ENCODE results near the gene HDAC1. TPM values are rescaled to one million over a fixed set of nuclear protein-coding genes. Genes with fewer than 3 reads are reported as not detected.

Gene HDAC1
- total RNA-seq, 4 donors from 2014 or later: 78.2 to 96.8 (median 85.0) TPM

DNA sequence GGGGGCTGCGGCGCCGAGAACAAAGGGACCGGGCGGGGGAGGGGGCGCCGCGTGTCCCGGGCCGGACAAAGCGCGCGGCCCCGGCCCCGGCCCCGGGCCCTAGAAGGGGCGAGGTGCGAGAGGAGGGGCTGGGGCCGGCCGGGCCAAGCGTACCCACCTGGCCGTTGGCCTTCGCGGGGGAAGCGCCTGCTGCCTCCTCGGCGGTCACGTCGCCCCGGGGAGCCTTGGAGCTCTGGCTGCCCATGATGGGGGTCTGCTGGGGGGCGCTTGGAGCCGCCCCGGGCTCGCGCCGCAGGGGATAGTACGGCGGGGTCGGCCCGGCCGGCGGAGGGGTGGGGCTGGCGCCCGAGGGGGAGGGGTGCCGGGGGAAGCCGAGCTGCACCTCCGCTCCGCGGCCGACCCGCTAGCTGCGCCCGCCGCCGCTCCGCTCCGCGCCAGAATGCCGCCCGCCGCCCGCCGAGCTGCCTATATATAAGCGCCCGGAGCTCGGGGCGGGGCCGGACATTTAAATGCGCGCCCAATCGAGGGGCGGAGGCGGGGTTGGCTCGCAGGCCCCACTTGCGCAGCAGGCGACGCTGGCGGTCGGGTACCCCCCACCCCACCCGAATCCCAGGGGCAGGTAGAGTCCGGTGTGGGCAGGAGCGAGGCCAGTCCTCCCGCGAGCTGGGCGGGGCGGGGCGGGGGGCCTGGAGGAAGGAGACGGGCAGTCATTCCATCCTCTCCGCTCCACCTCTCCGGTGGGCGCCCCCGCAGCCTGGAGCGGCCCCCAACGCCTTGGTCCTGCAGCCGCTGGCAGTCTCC is 44.1 kb downstream of the HDAC1 start, which contains the start of gene MARCKSL1:
Gene MARCKSL1, minus strand, starts transcription at position 444 of the 801 bp plus-strand sequence. Its CDS starts 200 bp downstream, at position 244.
- WGBS, 2 donors: no CpG with 5 or more reads among the region's 95 CpGs
- Histone ChIP-seq H3K4me3 (replicated peaks in 1 of 3) (peak within 1 kb of the TSS; percentile 18 to 81 (median 78)), H3K4me1 (peaks cover 43 to 51% of the 10 kb centered on the region in 2 donors), H3K27ac (peak within 1 kb of the TSS; percentile 85 to 90 (median 87)), H3K9me3 (no peaks in the 10 kb centered on the region), H3K36me3 (peaks cover 0 to 4% of the 10 kb centered on the region in 2 donors), H3K27me3 (no peaks in the 10 kb centered on the region)
- intact Hi-C loops (cut with DNase I): loop anchor here (10.0 kb wide), 1 partner anchor 101 kb away; no protein-coding TSS in a partner anchor
- DNase-seq: peak; percentile 83 to 88
- TF ChIP-seq, protein P1, sequence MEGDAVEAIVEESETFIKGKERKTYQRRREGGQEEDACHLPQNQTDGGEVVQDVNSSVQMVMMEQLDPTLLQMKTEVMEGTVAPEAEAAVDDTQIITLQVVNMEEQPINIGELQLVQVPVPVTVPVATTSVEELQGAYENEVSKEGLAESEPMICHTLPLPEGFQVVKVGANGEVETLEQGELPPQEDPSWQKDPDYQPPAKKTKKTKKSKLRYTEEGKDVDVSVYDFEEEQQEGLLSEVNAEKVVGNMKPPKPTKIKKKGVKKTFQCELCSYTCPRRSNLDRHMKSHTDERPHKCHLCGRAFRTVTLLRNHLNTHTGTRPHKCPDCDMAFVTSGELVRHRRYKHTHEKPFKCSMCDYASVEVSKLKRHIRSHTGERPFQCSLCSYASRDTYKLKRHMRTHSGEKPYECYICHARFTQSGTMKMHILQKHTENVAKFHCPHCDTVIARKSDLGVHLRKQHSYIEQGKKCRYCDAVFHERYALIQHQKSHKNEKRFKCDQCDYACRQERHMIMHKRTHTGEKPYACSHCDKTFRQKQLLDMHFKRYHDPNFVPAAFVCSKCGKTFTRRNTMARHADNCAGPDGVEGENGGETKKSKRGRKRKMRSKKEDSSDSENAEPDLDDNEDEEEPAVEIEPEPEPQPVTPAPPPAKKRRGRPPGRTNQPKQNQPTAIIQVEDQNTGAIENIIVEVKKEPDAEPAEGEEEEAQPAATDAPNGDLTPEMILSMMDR (IDR thresholded peaks at IDR 0.05): no peak
- TF ChIP-seq POLR2A (IDR thresholded peaks at IDR 0.05): peak; percentile 90 to 98

DNA sequence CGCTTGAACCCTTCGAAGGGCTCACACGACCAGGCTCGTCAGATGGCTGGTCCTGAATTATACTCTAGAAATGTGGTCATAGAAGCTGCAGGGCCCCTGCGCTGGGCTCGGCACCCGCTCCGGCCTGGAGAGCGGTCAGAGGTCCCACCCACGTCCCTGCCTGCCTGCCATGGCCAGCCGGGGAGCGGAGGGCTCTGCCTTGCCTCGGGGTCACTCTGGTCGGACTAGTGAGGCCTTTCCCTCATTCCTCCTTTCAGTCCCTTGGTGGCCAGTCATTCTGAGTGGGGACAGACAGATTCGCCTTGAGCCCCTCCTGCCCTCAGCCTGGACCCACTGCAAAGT is 44.7 kb downstream of the HDAC1 start:
- peaks cover 37 to 45% of the 10 kb centered on the region in 2 donors for H3K4me1 ChIP-seq
- H3K27me3 ChIP-seq: no peaks in the 10 kb centered on the region
- H3K4me3 ChIP-seq (replicated peaks in 1 of 3): peak overlapping the region in 1 of 3 donors; percentile 78
- H3K9me3 ChIP-seq: no peaks in the 10 kb centered on the region
- H3K36me3 ChIP-seq: peaks cover 0 to 4% of the 10 kb centered on the region in 2 donors
- peak in 1 of 2 donors; percentile 28 for DNase-seq
- 20 to 44% methylated on average over 1 to 12 of the region's 15 CpGs for WGBS, 2 donors
- peak overlapping the region in 2 of 3 donors; percentile 79 to 87 for H3K27ac ChIP-seq
- TF ChIP-seq, protein P1 (IDR thresholded peaks at IDR 0.05): no peak
- TF ChIP-seq POLR2A (IDR thresholded peaks at IDR 0.05): no peak
- intact Hi-C loops (cut with DNase I): loop anchor here (10.0 kb wide), 1 partner anchor 102 kb away; no protein-coding TSS in a partner anchor

DNA sequence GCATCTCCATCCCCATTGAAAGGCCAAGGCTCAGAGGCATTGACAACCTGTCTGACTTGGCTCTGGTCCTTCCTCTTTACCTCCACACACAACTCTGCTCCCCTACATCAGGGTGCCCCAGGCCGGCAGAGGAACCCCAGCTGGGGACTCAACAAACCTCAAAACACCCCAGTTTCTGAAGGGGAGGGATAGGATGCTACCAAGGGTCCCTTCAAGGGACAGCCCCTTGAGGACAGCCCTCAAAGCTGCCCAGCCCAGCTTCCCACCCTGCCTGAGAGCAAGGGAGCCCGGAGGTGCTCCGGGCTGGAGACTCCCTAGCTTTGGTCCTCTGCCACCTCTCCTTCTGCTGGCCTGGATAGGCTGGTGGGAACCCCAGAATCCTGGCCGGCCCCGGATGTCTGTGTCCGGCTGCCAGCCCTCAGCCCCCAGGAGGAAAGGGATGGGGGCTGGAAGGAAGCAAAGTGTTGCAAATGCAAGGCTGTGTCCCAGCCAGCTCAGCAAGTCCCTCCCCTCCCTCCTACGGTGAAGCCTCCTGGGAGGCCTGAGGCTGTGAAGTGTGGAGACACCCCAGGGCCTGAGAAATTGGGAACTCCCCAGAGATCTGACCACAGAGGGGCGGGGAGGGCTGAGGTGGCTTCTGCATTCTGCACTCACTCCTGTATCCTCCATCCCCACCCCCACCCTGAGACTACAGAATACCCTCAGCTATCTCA is 45.2 kb downstream of the HDAC1 start:
- peak overlapping the region in 1 of 3 donors; percentile 87 for H3K27ac ChIP-seq
- peaks cover 32 to 45% of the 10 kb centered on the region in 2 donors for H3K4me1 ChIP-seq
- H3K4me3 ChIP-seq (replicated peaks in 1 of 3): no peak overlapping the region
- H3K9me3 ChIP-seq: no peaks in the 10 kb centered on the region
- intact Hi-C loops (cut with DNase I): loop anchor here (10.0 kb wide), 1 partner anchor 102 kb away; no protein-coding TSS in a partner anchor
- H3K36me3 ChIP-seq: peaks cover 0 to under 1% of the 10 kb centered on the region in 2 donors
- no peaks in the 10 kb centered on the region for H3K27me3 ChIP-seq
- 71 to 73% methylated on average over 4 to 7 of the region's 8 CpGs for WGBS, 2 donors
- TF ChIP-seq POLR2A (IDR thresholded peaks at IDR 0.05): no peak
- TF ChIP-seq, protein P1 (IDR thresholded peaks at IDR 0.05): no peak
- peak in 1 of 2 donors; percentile 50 for DNase-seq

DNA sequence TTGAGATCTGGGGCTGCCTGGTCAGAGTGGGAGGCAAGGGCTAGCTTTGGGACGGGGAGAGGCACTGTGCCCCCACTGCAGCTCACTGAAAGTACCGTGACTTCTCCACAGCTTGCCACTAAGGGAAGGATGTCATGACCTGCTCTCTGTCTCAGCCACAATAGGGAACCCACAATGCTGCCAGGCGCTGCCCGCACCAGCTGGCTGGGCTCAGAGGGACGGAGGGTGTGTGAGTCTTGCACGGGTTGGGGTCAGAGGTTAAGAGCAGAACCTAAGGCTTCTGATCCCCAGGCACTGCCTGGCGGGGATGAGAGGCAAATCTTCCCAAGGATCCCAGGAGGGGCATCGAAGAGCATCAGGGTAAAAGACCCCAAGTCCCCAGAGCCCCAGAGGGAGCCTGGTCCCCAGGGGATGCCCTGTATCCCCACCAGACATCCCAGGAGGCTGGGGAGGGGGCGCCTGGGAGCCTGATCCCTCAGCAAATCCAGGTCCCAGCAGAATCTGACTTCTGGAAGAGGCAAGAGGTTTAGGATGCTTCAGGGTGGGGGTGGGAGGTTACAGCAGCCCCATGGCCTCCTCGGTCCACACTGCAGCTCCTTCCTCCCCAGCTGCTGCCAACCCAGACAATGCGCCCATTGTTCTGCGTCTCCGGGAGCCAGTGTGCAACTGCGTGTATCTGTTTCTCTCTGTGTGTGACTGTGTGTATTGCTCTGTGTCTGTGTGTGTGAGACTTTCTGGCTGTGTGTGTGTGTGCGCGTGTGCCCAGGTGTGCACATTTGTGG is 46.2 kb downstream of the HDAC1 start:
- Histone ChIP-seq H3K4me3 (replicated peaks in 1 of 3) (no peak overlapping the region), H3K27me3 (no peaks in the 10 kb centered on the region), H3K27ac (no peak overlapping the region), H3K9me3 (no peaks in the 10 kb centered on the region), H3K36me3 (no peaks in the 10 kb centered on the region), H3K4me1 (peaks cover 22 to 39% of the 10 kb centered on the region in 2 donors)
- WGBS, 2 donors: 80 to 85% methylated on average over 9 to 16 of the region's 16 CpGs
- TF ChIP-seq, protein P1 (IDR thresholded peaks at IDR 0.05): no peak
- no peak for TF ChIP-seq POLR2A (IDR thresholded peaks at IDR 0.05)
- DNase-seq: no peak
- intact Hi-C loops (cut with DNase I): loop anchor here (10.0 kb wide), 1 partner anchor 103 kb away; no protein-coding TSS in a partner anchor
